RWPE1 (cell line): ENCODE data around the gene NAT16.

Source experiments
- CTCF ChIA-PET: fragments of 350-600 bp; sonication (Branson Sonifier 250); formaldehyde crosslinking; extraction: SDS; loops from one replicate; lab custom pipeline; 2021; lab: Yijun Ruan, JAX
- POLR2A ChIA-PET: fragments of 400-600 bp; formaldehyde crosslinking; extraction: SDS; loops from one replicate; lab custom pipeline; 2020; ENCODE audit warnings: antibody characterized with exemption; ENCODE audit not compliant: low non-redundant PET; lab: Yijun Ruan, JAX
- DNase-seq: peaks from one replicate; pipeline ENCODE4 v3.0.0; 2012; ENCODE audit warnings: low spot score
- H3K27ac ChIP-seq: fragments of 450-650 bp; 2 replicates; pipeline ENCODE4 v1.5.1; 2017
- CTCF ChIP-seq: fragments of 450-650 bp; conservative IDR thresholded peaks from 2 replicates; pipeline ENCODE4 v1.5.1; 2017; ENCODE audit warnings: low read depth, mild to moderate bottlenecking

NAT16 gene

GRCh38 chr7:101180130-101180755 is at the start of gene NAT16:
Gene NAT16, minus strand, starts transcription at chr7:101180293. Its CDS starts 5,486 bp downstream, at chr7:101174807.
- no peak for DNase-seq
- no peak for TF ChIP-seq CTCF
- H3K27ac ChIP-seq, result no peak within 1 kb of the TSS
- CTCF ChIA-PET, result interaction anchor here (0.7 kb wide), 1 partner anchor 23 kb away, joined by 3 read pairs; no protein-coding TSS in a partner anchor
- POLR2A ChIA-PET, result no interaction called here

DNA sequence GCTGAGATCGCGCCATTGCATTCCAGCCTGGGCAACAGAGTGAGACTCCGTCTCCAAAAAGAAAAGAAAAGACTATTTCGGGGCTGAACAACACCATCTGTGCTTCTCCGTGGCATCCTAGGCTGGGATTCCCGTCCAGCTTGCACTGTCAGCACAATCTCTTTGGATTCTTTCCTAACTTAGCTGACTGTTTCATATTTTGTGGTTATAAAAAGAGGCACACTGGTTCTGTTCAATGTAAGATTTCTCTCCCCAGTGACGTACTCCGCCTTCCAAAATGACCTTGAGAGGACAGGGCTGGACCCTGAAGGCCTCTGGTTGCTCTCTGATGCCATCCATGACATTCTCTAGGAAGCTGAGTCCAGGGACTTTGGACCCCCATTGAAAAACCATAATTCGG is 46.6 kb upstream of the NAT16 start:
- CTCF ChIA-PET, result interaction anchor here (0.6 kb wide), 2 partner anchors 551 to 762 kb away, joined by 3 to 6 read pairs; no protein-coding TSS in a partner anchor
- DNase-seq, result no peak
- TF ChIP-seq CTCF, result no peak

GRCh38 chr7:101225650-101226049 is 45.6 kb upstream of the NAT16 start:
- no peak for DNase-seq
- TF ChIP-seq CTCF, result no peak
- CTCF ChIA-PET, result interaction anchor here (0.6 to 0.7 kb wide), 2 partner anchors 57 to 69 kb away, joined by 3 to 5 read pairs; no protein-coding TSS in a partner anchor
- no peak overlapping the region for H3K27ac ChIP-seq
- POLR2A ChIA-PET, result interaction anchor here (0.6 kb wide), 1 partner anchor 76 kb away, joined by 6 read pairs; no protein-coding TSS in a partner anchor

More for the DNA sequence above, 46.6 kb upstream of the NAT16 start:
- no peak overlapping the region for H3K27ac ChIP-seq
- POLR2A ChIA-PET, result no interaction called here

DNA sequence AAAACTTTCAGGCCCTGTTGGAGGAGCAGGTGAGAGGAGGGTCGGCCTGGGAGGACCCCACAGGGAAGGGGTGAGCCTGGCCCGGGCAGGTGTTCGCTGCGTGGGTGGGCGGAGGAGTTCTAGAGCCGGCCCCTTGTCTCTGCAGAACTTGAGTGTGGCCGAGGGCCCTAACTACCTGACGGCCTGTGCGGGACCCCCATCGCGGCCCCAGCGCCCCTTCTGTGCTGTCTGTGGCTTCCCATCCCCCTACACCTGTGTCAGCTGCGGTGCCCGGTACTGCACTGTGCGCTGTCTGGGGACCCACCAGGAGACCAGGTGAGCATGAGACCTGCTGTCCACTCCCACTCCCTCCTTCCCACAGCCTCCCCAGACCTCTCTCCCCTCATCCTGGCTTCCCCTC is 43.4 kb upstream of the NAT16 start:
- ChIA-PET POLR2A (no interaction called here), CTCF (interaction anchor here (1.6 kb wide), 1 partner anchor 31 kb away, joined by 4 read pairs; no protein-coding TSS in a partner anchor)
- TF ChIP-seq CTCF, result no peak
- H3K27ac ChIP-seq, result no peak overlapping the region
- DNase-seq, result no peak

GRCh38 chr7:101222275-101222830 is 42.3 kb upstream of the NAT16 start:
- no peak for TF ChIP-seq CTCF
- CTCF ChIA-PET, result interaction anchor here (0.9 to 1.6 kb wide), 3 partner anchors 22 to 30 kb away, joined by 3 to 4 read pairs (median 4); no protein-coding TSS in a partner anchor
- DNase-seq, result no peak
- POLR2A ChIA-PET, result no interaction called here
- peak overlapping the region; percentile 13; the same call in 1 of the 2 replicates for H3K27ac ChIP-seq

DNA sequence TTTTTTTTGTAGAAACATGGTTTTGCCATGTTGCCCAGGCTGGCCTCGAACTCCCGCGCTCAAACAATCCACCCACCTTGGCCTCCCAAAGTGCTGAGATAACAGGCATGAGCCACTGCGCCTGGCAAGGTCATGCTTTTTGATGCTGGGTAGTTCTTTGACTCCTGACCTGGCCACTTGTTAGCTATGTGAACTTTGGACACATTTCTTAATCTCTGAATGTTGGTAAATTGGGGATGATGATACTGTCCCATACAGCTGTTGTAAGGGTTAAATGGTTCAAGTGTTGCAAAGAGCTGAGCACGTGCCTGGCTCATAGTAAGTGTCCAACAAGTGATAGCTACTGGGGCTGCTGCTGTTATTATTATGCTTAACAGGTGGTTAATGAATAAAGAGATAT is 40.2 kb upstream of the NAT16 start:
- CTCF ChIA-PET, result interaction anchor here (0.9 to 1.1 kb wide), 2 partner anchors 24 to 62 kb away, joined by 3 to 5 read pairs; no protein-coding TSS in a partner anchor
- DNase-seq, result no peak
- H3K27ac ChIP-seq, result no peak overlapping the region
- POLR2A ChIA-PET, result no interaction called here
- TF ChIP-seq CTCF, result no peak
